ENCODE data around the gene RPL28. TPM values are rescaled to one million over a fixed set of nuclear protein-coding genes. Genes with fewer than 3 reads are reported as not detected.
"Not testable (repeated sequence)": the region's sequence is repeated elsewhere in the genome, so short reads cannot be mapped to it uniquely, and the experiment has no call there.

RPL28 gene
- total RNA-seq, 2 donors from 2014 or later = 1,672 to 1,902 TPM

GRCh38 chr19:55400281-55401087, 14.8 kb downstream of the RPL28 start:
- peaks cover 40% of the 10 kb centered on the region for H3K36me3 ChIP-seq (ENCODE audit: control insufficient read depth, insufficient read depth, low read length)
- H3K9me3 ChIP-seq (ENCODE audit: control insufficient read depth, low read length) = no peaks in the 10 kb centered on the region
- peak overlapping the region; percentile 2 for H3K27ac ChIP-seq (ENCODE audit: low read depth, low read length)
- no peaks in the 10 kb centered on the region for H3K27me3 ChIP-seq (ENCODE audit: control insufficient read depth, insufficient read depth, low read length, poor library complexity, severe bottlenecking)
- no peaks in the 10 kb centered on the region for H3K4me1 ChIP-seq (ENCODE audit: control insufficient read depth, insufficient read depth, low read length)
- peaks cover under 1% of the 10 kb centered on the region for H3K4me1 Mint-ChIP-seq
- no peak overlapping the region for H3K27ac Mint-ChIP-seq
- no peak overlapping the region for H3K9ac ChIP-seq (ENCODE audit: extremely low read depth, low read length, poor library complexity, severe bottlenecking)
- H3K27me3 Mint-ChIP-seq (ENCODE audit: insufficient read depth) = peaks cover 7% of the 10 kb centered on the region
- DNase-seq = peak; percentile 33
- 94% methylated on average over 8 to 14 of the region's 14 CpGs for WGBS, 2 experiments (ENCODE audit: insufficient coverage in 1 of 2, insufficient read length in 1 of 2)
- H3K9me3 Mint-ChIP-seq = no peaks in the 10 kb centered on the region
- H3K4me3 Mint-ChIP-seq = no peak overlapping the region
- no peak for TF ChIP-seq CTCF (conservative IDR thresholded peaks at IDR 0.05)
- H3K36me3 Mint-ChIP-seq (ENCODE audit: low read depth) = peaks cover 36% of the 10 kb centered on the region
- no peak overlapping the region for H3K4me3 ChIP-seq (ENCODE audit: low read length)

GRCh38 chr19:55401390-55401789, 15.7 kb downstream of the RPL28 start:
- peaks cover 49% of the 10 kb centered on the region for H3K36me3 ChIP-seq (ENCODE audit: control insufficient read depth, insufficient read depth, low read length)

GRCh38 chr19:55402509-55402908, 16.8 kb downstream of the RPL28 start:
- H3K27ac Mint-ChIP-seq = no peak overlapping the region
- H3K27me3 Mint-ChIP-seq (ENCODE audit: insufficient read depth) = peaks cover 7% of the 10 kb centered on the region
- no peak for TF ChIP-seq CTCF (conservative IDR thresholded peaks at IDR 0.05)
- H3K36me3 ChIP-seq (ENCODE audit: control insufficient read depth, insufficient read depth, low read length) = peaks cover 53% of the 10 kb centered on the region
- H3K36me3 Mint-ChIP-seq (ENCODE audit: low read depth) = peaks cover 50% of the 10 kb centered on the region
- H3K27ac ChIP-seq (ENCODE audit: low read depth, low read length) = no peak overlapping the region
- no peaks in the 10 kb centered on the region for H3K9me3 ChIP-seq (ENCODE audit: control insufficient read depth, low read length)
- no peaks in the 10 kb centered on the region for H3K9me3 Mint-ChIP-seq
- peaks cover 2% of the 10 kb centered on the region for H3K4me1 ChIP-seq (ENCODE audit: control insufficient read depth, insufficient read depth, low read length)
- WGBS, 2 experiments (ENCODE audit: insufficient coverage in 1 of 2, insufficient read length in 1 of 2) = no CpG with 5 or more reads among the region's 2 CpGs
- no peak for DNase-seq
- no peak overlapping the region for H3K4me3 ChIP-seq (ENCODE audit: low read length)
- no peaks in the 10 kb centered on the region for H3K27me3 ChIP-seq (ENCODE audit: control insufficient read depth, insufficient read depth, low read length, poor library complexity, severe bottlenecking)
- no peak overlapping the region for H3K4me3 Mint-ChIP-seq
- no peak overlapping the region for H3K9ac ChIP-seq (ENCODE audit: extremely low read depth, low read length, poor library complexity, severe bottlenecking)
- peaks cover 14% of the 10 kb centered on the region for H3K4me1 Mint-ChIP-seq

More at GRCh38 chr19:55401390-55401789, 15.7 kb downstream of the RPL28 start:
- WGBS, 2 experiments (ENCODE audit: insufficient coverage in 1 of 2, insufficient read length in 1 of 2) = 88% methylated on average over 11 of the region's 28 CpGs; no CpG with 5 or more reads in 1 of the 2 experiments
- not testable (repeated sequence) for H3K27me3 ChIP-seq (ENCODE audit: control insufficient read depth, insufficient read depth, low read length, poor library complexity, severe bottlenecking); H3K4me1 ChIP-seq (ENCODE audit: control insufficient read depth, insufficient read depth, low read length); H3K9me3 ChIP-seq (ENCODE audit: control insufficient read depth, low read length); H3K4me3 Mint-ChIP-seq; H3K27ac ChIP-seq (ENCODE audit: low read depth, low read length); H3K27ac Mint-ChIP-seq; H3K9me3 Mint-ChIP-seq; H3K4me3 ChIP-seq (ENCODE audit: low read length); DNase-seq; H3K4me1 Mint-ChIP-seq; H3K27me3 Mint-ChIP-seq (ENCODE audit: insufficient read depth); H3K9ac ChIP-seq (ENCODE audit: extremely low read depth, low read length, poor library complexity, severe bottlenecking)
- peaks cover 45% of the 10 kb centered on the region for H3K36me3 Mint-ChIP-seq (ENCODE audit: low read depth)
